GM18502 (cell line): ENCODE data around the gene FFAR3.
A peak's percentile ranks its signal among the peaks of the same experiment; 100 is the strongest.

Source experiments
- ATAC-seq: cut with Tn5 transposase; IDR thresholded peaks from one replicate; pipeline ENCODE4 v1.9.1; 2021; ENCODE audit warnings: mild to moderate bottlenecking; ENCODE audit not compliant: unreplicated experiment, poor library complexity

The FFAR3 gene

DNA sequence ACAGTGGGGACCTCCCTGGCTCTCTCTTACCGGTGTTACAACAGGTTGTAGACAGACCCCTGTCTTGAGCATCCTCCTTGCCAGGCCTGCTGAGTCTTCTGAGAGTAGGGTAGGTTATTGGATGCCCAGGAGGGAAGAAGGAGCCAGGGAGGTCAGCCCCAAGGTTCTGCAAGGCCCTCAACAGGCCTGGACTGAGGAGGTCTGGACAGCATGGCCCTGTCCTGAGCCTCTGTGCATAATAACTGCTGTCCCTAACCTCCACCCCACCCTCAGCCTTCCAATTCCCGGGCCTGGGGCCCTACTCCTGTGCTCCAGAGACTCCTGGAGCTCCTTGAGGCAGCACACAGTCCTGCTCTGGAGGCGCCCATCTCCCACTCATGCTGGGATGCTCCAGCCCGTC is 28.9 kb upstream of the FFAR3 start:
- no peak for ATAC-seq

DNA sequence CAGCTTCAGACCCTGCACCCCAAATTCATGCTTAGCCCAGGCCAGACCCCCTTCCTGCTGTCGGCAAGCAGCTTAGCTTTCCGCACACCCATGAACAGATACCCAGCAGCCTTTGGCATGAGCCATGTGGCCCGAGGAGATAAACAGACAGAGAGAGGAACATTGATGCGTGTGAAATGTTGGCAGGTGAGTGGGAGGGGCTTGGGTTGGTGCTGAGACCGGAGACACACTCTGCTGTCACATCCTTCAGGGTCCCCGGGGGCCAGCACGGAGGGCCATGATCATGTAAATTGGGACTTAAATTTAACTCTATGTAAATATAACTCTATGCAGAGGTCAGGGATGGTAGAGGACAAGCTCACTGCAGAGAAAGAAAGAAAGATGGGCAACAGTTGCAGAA is 27.8 kb upstream of the FFAR3 start:
- peak; percentile 51 for ATAC-seq

DNA sequence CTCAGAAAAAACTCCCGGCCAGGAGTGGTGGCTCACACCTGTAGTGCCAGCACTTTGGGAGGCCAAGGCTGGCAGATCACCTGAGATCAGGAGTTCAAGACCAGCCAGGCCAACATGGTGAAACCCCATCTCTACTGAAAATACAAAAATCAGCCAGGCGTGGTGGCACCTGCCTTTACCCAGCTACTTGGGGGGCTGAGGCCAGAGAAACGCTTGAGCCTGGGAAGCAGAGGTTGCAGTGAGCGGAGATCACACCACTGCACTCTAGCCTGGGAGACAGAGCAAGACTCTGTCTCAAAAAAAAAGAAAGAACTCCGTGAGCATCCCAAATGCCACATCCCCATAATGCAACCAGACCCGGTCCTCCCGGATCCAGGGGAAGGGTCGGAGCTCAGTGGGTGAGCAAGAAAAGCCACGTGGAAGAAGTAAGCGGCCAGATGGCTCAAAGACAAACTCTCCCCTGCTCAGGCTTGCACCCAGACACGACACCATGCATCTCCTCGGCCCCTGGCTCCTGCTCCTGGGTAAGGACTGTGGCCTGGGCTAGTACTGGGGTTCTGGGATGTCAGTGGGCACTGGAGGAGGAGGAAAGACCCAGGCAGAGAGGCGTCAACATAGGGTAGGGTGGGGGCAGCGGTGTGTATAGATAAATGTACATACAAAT is 26.6 kb upstream of the FFAR3 start:
- ATAC-seq = no peak

DNA sequence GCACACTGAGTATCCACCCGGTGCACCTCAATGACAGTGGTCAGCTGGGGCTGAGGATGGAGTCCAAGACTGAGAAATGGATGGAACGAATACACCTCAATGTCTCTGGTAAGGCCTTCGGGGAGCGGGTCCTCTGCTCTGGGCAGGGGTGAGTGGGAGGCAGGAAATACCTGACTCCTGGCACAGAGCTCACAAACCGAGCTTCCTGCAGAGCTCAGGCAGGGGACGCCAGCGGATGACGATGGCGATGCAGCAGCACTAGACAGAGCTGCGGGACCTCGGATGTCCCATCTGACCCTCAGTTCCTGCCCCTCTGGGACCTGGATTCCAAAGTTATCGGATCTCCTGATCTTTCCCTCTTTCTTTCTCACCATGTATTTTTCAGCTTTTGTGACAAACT is 25.4 kb upstream of the FFAR3 start:
- no peak for ATAC-seq

DNA sequence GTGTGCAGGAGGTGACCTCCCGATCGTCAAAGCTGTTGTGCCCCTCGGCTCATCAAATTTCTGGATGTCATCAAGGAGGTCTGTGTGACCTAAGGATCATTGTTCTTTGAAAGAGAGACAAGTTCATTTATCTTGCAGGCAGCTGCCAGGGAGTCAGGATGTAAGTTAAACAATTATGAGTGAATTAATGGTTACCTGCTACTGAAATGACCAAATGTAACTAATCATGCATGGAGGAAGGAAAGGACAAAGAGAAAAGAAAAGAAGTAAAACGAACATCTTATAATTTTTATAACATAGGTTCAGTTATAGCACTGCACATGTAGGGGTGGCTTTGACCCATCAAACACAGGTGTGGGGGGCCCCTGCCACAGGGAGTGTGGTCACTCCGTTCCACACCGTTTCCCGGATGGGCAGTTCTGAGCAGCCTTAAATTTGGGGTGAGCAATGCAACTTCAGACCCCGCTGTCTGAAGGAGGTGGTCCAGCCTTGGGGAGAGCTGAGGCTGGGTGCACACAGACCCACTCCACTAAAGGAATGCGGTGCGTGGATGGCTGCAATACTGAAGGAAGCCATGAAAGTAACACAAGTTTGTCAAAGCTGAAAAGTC is 24.0 kb upstream of the FFAR3 start:
- ATAC-seq = no peak

DNA sequence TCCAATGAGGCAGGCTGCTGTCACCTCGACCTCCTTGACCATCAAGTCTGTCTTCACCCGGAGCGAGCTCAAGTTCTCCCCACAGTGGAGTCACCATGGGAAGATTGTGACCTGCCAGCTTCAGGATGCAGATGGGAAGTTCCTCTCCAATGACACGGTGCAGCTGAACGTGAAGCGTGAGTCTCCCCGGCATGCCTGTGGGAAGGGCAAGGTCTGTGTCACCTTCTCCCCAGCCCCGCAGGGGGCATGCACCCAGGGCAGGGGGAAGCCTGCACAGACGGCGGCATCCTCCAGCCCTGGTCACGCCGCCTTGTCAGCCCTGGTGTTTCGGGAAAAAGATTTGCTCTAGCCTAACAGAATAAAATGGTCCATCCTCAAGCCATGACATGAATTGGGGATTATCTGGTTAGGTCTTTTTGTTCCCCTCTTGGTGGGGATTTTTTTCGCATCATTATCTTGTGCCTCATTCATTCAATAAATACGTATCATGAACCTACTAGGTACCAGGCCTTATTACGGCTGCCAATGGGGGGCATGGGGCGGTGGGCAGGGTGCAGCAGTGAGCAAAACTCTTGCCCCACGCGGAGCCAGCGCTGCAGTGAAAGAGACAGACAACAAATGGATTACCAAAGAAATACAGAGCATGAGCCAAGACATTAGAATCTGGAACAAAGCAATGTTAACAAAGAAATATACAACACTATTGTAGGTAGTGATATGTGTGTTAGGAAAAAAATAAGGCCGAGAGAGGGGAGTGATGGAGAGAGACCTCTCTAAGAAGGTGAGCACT is 21.9 kb upstream of the FFAR3 start:
- no peak for ATAC-seq

DNA sequence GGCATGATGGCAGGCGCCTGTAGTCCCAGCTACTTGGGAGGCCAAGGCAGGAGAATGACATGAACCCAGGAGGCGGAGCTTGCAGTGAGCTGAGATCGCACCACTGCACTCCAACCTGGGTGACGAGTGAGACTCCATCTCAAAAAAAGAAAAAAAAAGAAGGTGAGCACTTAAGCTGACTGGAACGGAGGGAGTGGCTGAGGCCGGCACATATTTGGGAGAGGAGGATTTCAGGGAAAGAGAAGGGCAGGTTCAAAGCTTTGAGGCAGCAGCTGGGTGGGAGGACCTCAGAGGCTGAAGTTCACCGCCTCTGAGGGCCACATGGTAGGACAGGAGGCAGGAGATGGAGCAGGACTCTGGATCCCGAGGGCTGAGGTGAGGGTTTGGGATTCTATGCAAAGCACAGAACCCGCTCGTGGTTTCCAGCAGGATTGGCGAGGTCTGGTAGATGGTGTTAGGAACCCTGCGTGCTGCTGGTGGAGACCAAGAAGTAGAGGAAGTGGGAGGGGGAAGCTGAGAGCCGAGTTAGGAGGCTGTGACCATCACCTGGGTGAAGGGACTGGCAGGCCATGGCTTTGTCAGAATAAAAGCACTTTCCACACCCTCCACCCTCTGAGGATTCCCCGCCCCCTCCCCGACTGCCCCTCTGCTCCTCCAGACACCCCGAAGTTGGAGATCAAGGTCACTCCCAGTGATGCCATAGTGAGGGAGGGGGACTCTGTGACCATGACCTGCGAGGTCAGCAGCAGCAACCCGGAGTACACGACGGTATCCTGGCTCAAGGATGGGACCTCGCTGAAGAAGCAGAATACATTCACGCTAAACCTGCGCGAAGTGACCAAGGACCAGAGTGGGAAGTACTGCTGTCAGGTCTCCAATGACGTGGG is 20.9 kb upstream of the FFAR3 start:
- no peak for ATAC-seq

DNA sequence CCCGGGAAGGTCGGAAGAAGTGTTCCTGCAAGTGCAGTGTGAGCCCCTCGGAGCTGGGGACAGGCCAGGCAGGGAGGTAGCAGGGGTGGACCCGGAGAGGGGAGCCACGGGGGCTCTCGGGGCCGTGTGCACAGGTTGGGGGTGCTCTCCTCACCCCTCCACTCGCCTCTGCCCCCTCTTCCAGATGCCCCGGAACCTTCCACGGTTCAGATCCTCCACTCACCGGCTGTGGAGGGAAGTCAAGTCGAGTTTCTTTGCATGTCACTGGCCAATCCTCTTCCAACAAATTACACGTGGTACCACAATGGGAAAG is 20.3 kb upstream of the FFAR3 start:
- no peak for ATAC-seq

DNA sequence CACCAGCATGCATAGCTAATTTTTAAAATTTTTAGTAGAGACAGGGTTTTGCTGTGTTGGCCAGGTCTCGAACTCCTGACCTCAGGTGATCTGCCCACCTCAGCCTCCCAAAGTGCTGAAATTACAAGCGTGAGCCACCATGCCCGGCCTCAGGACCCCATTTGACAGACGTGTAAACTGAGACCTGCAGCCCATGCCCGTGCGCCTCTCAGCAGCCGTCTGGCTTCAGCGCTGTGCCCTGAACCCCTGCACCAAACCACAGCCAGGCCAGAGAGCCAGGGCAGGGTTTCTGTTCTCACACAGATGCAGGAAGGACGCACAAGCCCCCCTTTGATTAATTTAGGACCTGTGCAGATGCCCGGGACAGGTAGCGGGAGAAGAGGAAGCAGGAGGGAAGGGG is 17.8 kb upstream of the FFAR3 start:
- no peak for ATAC-seq

DNA sequence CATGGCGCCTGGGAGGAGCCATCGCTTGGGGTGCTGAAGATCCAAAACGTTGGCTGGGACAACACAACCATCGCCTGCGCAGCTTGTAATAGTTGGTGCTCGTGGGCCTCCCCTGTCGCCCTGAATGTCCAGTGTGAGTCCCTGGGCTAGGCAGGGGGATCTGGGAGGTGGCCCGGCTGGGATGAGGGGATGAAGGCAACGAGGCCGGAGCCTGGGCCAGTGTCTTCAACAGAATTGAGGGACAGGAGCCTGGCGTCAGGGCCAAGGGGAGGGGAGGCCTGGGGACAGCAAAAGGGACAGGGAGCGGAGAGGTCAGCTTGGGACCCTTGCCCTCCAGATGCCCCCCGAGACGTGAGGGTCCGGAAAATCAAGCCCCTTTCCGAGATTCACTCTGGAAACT is 17.3 kb upstream of the FFAR3 start:
- no peak for ATAC-seq

DNA sequence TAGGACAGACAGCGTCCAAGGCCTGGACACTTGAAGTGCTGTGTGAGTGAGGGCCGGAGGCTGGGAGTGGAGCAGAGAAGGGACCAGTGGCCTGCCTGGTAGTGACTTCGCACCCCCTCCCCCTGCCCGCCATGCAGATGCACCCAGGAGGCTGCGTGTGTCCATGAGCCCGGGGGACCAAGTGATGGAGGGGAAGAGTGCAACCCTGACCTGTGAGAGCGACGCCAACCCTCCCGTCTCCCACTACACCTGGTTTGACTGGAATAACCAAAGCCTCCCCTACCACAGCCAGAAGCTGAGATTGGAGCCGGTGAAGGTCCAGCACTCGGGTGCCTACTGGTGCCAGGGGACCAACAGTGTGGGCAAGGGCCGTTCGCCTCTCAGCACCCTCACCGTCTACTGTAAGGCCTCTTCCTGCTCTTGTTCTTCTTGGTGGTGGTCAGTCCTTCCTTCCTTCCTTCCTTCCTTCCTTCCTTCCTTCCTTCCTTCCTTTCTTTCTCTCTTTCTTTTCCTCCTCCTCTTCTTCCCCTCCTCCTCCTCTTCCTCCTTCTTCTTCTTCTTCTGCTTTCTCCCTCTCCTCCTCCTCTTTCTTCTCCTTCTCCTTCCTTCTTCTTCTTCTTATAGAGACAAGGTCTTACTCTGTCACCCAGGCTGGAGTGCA is 16.6 kb upstream of the FFAR3 start:
- ATAC-seq = no peak

DNA sequence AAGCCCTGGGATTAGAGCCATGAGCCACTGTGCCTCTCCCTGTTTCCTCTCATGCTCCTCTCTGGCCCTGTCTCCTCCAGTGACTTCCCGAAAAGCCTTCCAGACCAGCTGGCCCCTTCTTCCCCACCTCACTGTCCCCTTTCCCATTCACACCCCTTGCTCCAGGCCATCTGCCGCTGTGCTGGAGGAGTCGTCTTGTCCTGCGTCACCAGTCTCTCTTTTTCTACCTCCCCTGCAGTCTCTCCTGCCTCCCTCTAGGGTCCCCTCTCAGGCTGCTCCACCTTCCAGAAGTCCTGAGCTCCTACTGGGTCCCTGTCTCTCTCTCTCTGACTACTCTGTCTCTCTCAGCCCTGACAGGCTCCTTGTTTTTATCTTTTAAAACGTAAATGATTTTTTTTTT is 15.8 kb upstream of the FFAR3 start:
- ATAC-seq = no peak

DNA sequence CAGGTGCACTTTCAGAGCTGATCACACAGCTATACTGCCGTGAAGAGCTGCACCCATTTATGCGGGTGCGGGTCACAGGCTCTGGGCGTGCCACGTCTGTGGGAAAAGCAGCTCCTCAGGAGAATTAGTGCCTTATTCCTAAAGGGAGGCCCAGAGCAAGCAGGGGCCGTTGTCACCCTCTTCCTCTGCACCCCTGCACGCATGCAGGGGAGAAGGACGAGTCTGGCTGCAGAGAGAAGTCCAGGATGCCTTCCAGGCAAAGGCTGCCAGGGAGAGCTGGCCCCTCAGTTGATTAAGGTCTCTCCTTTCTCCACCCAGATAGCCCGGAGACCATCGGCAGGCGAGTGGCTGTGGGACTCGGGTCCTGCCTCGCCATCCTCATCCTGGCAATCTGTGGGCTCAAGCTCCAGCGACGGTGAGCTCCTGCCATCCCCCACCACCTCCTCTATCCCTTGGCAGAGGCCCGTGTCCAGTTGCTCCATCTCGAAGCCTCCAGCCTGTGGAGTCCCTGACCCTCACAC is 13.7 kb upstream of the FFAR3 start:
- ATAC-seq = no peak

DNA sequence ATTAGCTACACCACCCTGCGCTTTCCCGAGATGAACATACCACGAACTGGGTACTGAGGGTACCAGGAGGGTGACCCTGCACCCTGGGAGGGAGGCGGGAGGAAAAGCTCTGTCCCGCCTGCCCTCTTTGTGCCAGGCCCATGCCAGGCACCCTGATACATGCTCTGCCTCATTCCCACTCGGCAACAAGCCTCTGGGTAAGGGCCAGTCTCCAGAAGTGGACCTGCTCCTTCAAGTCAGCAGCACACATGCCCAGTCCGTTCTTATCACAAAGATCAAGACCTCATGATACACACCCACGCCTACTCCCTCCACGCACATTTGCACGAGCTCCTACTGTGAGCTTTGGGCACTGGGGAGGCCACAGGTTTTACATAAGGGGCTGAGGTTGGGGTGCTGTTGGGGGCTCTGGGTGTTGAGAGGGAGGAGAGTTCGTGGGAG is 12.6 kb upstream of the FFAR3 start:
- ATAC-seq = peak; percentile 18

DNA sequence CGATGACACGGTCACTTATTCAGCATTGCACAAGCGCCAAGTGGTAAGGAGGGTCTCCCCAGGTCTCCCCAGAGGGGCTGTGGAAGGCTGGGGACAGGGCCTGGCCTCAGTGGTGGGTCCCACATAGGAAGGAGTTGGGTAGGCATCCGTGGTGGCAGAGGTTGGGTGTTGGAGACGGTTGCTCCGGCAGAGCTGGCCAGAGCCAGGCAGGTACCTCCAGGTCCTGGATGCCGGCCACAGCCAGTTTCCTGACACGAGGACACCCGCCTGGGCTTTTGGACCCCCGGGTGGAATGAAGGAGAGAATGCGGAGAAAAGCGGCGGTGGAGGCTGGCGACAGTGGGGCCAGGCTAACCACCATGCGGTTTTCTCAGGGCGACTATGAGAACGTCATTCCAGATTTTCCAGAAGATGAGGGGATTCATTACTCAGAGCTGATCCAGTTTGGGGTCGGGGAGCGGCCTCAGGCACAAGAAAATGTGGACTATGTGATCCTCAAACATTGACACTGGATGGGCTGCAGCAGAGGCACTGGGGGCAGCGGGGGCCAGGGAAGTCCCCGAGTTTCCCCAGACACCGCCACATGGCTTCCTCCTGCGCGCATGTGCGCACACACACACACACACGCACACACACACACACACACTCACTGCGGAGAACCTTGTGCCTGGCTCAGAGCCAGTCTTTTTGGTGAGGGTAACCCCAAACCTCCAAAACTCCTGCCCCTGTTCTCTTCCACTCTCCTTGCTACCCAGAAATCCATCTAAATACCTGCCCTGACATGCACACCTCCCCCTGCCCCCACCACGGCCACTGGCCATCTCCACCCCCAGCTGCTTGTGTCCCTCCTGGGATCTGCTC is 11.8 kb upstream of the FFAR3 start:
- peak; percentile 33 for ATAC-seq

DNA sequence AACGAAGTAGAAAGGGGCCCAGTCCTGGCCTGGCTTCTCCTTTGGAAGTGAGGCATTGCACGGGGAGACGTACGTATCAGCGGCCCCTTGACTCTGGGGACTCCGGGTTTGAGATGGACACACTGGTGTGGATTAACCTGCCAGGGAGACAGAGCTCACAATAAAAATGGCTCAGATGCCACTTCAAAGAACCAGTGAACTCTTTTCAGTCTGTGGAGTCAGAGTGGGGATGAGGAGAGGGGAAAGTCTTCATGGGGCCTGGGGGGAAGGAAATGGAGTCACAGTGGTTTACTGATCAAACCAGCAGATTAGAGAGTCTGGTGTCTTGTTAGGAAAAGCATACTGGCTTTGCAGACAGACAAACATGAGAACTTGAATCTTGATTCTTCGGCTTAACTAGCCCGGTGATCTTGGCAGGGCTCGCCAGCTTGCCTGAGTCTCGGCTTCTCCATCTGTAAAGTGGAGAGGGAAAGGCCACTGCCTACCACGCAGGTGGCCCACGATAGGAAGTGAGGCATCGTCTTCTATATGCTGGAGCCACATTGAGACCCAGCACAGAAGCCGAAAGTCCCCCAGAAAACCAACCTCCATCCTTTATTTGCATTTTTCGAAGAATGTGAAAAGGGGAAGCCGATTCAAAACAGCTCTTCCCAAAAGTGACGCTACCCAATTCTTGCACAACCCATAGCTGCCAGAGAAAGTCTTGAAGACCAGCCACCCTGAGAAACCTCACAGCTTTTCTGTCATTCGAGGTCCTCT is 10.9 kb upstream of the FFAR3 start, which contains the start of gene FFAR1:
FFAR1 (plus strand) TSS at position 732 of the 759 bp plus-strand sequence. CDS start 3,650 bp downstream, outside the sequence.
- ATAC-seq = peak; percentile 54

DNA sequence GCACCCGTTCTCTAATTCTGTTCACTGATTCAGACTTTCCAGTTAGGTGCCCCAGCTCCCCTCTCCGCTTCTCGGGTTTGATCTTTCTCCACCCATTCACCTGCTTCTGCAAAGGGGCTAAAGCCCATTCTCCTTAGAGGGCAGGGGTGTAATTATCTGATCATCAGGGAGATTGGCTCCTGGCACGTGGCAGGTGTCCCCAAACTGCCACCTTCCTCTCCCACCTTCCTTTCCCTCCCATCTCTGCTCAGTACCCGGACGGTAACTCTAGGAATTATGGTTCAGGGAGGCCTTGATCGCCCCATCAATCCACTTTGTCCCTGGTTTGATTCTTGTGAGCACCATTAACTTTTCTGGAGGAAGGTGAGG is 10.3 kb upstream of the FFAR3 start:
- ATAC-seq = no peak

DNA sequence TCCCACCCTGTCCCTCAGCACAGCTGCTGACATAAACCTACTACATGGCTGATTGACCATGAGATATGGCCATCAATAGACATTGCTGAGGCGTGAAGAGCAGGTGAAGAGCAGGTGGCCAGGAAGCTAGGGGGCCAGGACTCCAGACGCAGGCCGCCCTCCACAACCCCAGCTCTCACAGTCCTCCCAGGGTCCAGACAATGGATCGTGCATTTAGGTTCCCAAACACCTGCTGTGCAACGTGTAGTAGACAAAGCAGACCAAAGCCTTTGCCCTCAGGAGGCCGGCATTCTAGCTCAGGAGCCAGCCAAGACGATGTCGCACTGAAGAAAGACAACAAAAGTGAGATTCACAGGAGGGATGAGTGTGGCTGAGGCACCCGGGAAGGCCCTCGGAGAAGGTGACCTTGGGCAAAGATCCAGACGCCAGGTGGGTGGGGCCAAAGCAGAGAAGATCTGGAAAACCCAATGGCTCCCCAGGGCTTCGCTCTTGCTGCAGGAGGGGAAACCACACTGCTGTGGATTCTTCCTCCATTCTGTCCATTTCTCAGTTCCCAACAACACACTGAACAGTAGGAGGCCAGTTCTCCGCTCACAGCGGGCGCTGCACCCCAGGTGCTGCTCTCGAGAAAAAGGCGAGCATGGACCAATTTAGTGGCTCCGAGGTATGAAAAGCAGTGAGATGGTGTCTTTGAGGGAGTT is 9.2 kb upstream of the FFAR3 start:
- ATAC-seq = no peak
